Mesothelial cell of epicardium (in vitro differentiated cells): Measurements from ENCODE around the gene ALK. TPM values are rescaled to one million over a fixed set of nuclear protein-coding genes. Genes with fewer than 3 reads are reported as not detected.
"Not testable (repeated sequence)": the region's sequence is repeated elsewhere in the genome, so short reads cannot be mapped to it uniquely, and the experiment has no call there.

Experiments used
- DNase-seq, 2 experiments: peaks; one replicate each; pipeline ENCODE4 v3.0.0; 2021; ENCODE audit warnings: low spot score in 2 of 2; ENCODE audit not compliant: unreplicated experiment in 2 of 2
- H3K27ac Mint-ChIP-seq: 2 replicates; pipeline ENCODE4 v1.8.0; 2021; ENCODE audit warnings: mixed read lengths
- H3K27me3 Mint-ChIP-seq: 2 replicates; pipeline ENCODE4 v1.8.0; 2021; ENCODE audit warnings: low read depth, mixed read lengths
- H3K36me3 Mint-ChIP-seq: 2 replicates; pipeline ENCODE4 v1.8.0; 2021; ENCODE audit warnings: mixed read lengths
- H3K4me1 Mint-ChIP-seq: 2 replicates; pipeline ENCODE4 v1.8.0; 2021; ENCODE audit warnings: mixed read lengths
- H3K4me3 Mint-ChIP-seq: 2 replicates; pipeline ENCODE4 v1.8.0; 2021; ENCODE audit warnings: mild to moderate bottlenecking, moderate library complexity, mixed read lengths
- H3K9me3 Mint-ChIP-seq: 2 replicates; pipeline ENCODE4 v1.8.0; 2021; ENCODE audit warnings: mixed read lengths
- CTCF ChIP-seq: fragments of 200-600 bp; sonication (generic); IDR thresholded peaks from one replicate; pipeline ENCODE4 v1.5.0; 2021; ENCODE audit warnings: antibody characterized with exemption; ENCODE audit not compliant: unreplicated experiment
- total RNA-seq: library from RNA; stranded (reverse); gene quantifications from 3 replicates; pipeline ENCODE4 v1.2.1, GENCODE V29; 2021

Gene ALK
- total RNA-seq, 1 donor from 2014 or later = 0.13 TPM

DNA sequence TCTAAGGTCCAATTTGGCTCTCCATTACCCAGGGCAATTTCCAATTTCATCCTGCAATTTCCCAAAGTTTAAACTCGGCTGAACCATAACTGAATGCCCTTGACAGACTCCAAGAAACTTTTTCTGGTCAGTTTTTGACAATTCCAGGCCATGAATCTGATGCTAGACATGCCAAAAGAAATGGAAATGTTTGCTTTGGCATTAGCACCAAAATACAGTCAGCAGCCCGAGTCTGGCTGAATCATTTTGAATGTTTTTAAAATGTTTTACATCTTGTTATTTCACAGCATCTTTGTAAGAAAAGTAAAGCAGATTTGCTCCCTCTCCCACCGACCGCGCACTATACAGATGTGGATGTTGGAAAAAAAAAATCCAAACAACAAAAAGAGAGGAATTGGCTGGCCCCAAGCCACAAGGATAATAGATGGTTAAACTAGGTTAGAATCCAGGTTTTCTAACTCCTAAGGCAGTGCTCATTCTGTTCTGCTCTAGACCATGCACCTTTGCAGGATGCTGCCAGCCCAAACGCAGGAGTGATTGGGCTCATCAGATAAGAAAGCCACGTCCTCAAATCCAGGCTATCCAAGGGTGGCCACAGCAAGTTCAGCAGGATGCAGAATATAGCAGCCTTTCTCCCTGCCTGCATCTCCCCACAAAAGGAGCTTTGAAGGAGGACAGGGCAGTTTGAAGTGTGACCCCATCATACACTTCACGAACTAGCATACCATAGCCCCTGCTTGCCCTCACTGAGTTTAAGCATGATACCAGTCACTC, 167.5 kb downstream of the ALK start:
- H3K9me3 Mint-ChIP-seq = no peaks in the 10 kb centered on the region
- DNase-seq = no peak
- no peak overlapping the region for H3K4me3 Mint-ChIP-seq
- H3K27ac Mint-ChIP-seq = no peak overlapping the region
- H3K36me3 Mint-ChIP-seq = no peaks in the 10 kb centered on the region
- no peaks in the 10 kb centered on the region for H3K4me1 Mint-ChIP-seq
- TF ChIP-seq CTCF = no peak
- H3K27me3 Mint-ChIP-seq = peaks cover 12% of the 10 kb centered on the region

GRCh38 chr2:29751390-29751789, 170.0 kb downstream of the ALK start:
- H3K27me3 Mint-ChIP-seq = peaks cover 23% of the 10 kb centered on the region
- H3K36me3 Mint-ChIP-seq = no peaks in the 10 kb centered on the region
- H3K4me3 Mint-ChIP-seq = no peak overlapping the region
- H3K27ac Mint-ChIP-seq = no peak overlapping the region
- no peak for DNase-seq
- H3K9me3 Mint-ChIP-seq = no peaks in the 10 kb centered on the region
- no peak for TF ChIP-seq CTCF
- no peaks in the 10 kb centered on the region for H3K4me1 Mint-ChIP-seq

- H3K4me3 Mint-ChIP-seq, H3K4me1 Mint-ChIP-seq, H3K27ac Mint-ChIP-seq, H3K9me3 Mint-ChIP-seq, H3K36me3 Mint-ChIP-seq, DNase-seq: not testable (repeated sequence)
- peaks cover 25% of the 10 kb centered on the region for H3K27me3 Mint-ChIP-seq
These were observed 170.9 kb downstream of the ALK start for GRCh38 chr2:29750463-29750862.

GRCh38 chr2:29749843-29750242, 171.5 kb downstream of the ALK start:
- no peak for TF ChIP-seq CTCF
- no peak for DNase-seq
- no peaks in the 10 kb centered on the region for H3K36me3 Mint-ChIP-seq
- H3K4me1 Mint-ChIP-seq = no peaks in the 10 kb centered on the region
- no peak overlapping the region for H3K27ac Mint-ChIP-seq
- H3K27me3 Mint-ChIP-seq = peaks cover 28% of the 10 kb centered on the region
- H3K4me3 Mint-ChIP-seq = no peak overlapping the region
- no peaks in the 10 kb centered on the region for H3K9me3 Mint-ChIP-seq

DNA sequence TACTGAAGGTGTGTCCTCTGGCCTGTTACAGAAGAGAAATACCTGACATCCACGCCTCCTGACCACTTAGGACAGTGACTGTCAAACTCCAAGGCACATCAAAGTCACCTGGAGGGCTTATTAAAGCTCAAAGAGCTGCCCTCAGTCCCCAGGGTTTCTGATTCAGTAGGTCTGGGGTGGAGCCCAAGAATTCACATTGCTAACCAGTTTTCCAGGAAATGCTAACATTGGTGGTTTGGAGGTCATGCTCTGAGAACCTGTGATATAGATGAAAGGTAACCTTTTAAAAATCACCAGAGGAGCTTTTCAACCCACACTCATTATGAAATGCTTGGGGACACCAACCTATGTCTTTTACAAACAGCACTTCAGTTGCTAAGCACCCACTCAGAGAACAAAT, 172.3 kb downstream of the ALK start:
- no peak for TF ChIP-seq CTCF
- H3K4me1 Mint-ChIP-seq = no peaks in the 10 kb centered on the region
- no peak overlapping the region for H3K27ac Mint-ChIP-seq
- no peak for DNase-seq
- H3K4me3 Mint-ChIP-seq = no peak overlapping the region
- H3K36me3 Mint-ChIP-seq = no peaks in the 10 kb centered on the region
- peaks cover 31% of the 10 kb centered on the region for H3K27me3 Mint-ChIP-seq
- no peaks in the 10 kb centered on the region for H3K9me3 Mint-ChIP-seq

DNA sequence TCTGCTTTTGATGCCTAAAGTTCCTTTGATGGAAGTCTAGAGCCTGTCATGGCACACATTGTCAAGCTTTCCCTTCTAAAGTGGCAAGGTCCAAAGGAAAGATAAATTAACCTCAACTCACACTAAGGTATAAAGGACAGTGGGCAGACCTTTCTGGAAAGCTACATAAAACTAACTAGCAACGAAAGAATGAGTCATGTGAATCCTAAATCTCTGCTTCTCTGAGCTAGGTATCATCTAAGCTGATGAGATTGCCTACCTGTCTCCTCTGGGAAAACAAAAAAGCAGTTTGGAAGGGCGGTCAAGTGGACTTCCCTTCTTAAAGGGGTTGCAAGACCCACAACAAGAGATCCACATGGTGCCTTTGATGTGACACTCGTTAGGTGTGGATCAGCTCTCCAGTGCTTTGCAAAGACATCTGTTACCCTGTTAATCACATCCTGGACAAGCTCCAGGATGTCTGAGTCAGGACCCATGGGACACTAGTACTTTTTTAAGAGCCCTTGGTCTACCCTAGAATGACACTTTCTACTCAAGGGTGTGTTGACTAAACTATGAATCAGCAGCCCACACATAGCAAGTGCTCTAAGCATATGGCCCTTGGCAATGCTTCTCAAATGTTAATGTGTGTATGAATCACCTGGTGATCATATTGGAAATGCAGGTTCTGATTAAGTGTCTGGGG, 173.5 kb downstream of the ALK start:
- no peak for DNase-seq
- Mint-ChIP-seq H3K4me3 (no peak overlapping the region), H3K4me1 (no peaks in the 10 kb centered on the region), H3K27me3 (peaks cover 21% of the 10 kb centered on the region), H3K9me3 (no peaks in the 10 kb centered on the region), H3K27ac (no peak overlapping the region), H3K36me3 (no peaks in the 10 kb centered on the region)
- TF ChIP-seq CTCF = no peak
